Measurements from ENCODE around the gene AFF3.

DNA sequence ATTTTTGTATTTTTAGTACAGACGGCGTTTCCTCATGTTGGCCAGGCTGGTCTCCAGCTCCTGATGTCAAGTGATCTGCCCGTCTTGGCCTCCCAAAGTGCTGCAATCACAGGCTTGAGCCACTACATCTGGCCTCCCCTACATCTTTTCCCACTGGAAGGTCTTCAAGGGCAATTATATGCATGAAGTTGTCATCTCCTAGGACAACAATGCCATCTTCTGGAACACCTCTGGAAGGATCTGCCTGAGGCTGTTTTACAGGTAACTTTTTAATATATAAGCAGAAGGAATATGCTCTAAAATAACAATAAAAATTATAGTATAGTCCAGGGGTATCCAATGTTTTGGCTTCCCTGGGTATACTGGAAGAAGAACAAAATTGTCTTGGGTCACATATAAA lies 321.4 kb downstream of the AFF3 start:
- TF ChIP-seq, protein P1, sequence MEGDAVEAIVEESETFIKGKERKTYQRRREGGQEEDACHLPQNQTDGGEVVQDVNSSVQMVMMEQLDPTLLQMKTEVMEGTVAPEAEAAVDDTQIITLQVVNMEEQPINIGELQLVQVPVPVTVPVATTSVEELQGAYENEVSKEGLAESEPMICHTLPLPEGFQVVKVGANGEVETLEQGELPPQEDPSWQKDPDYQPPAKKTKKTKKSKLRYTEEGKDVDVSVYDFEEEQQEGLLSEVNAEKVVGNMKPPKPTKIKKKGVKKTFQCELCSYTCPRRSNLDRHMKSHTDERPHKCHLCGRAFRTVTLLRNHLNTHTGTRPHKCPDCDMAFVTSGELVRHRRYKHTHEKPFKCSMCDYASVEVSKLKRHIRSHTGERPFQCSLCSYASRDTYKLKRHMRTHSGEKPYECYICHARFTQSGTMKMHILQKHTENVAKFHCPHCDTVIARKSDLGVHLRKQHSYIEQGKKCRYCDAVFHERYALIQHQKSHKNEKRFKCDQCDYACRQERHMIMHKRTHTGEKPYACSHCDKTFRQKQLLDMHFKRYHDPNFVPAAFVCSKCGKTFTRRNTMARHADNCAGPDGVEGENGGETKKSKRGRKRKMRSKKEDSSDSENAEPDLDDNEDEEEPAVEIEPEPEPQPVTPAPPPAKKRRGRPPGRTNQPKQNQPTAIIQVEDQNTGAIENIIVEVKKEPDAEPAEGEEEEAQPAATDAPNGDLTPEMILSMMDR (IDR thresholded peaks at IDR 0.05) = no peak
- TF ChIP-seq POLR2A (IDR thresholded peaks at IDR 0.05) = no peak
